ENCODE results near the gene ACSL6. TPM values are rescaled to one million over a fixed set of nuclear protein-coding genes. Genes with fewer than 3 reads are reported as not detected.

ACSL6 gene
- total RNA-seq, 1 experiment from 2014 or later = 1.4 TPM

DNA sequence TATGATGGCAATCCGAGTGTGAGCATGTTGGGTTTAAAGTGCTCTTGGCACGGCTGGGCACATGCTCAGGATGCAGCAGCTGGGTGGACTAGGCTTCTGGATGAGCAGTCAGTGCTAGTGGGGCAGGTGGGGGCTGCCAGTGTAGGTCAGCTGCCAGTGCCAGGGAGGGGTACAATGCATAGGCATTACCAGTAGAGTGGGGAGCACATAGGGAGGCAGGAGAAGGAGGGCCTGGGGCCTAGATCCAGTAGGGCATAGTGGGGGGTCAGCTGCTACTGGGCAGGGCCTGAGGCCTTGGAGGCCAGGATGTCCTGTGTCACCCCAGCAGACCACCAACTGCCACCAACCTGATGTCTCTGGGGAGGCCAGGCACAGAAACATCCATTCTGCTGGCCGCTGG lies 24.2 kb downstream of the ACSL6 start:
- ChIA-PET CTCF (interaction anchor here (0.7 kb wide), 1 partner anchor 660 kb away, joined by 3 read pairs; no protein-coding TSS in a partner anchor), POLR2A (no interaction called here)
- H3K9me3 ChIP-seq = no peaks in the 10 kb centered on the region
- Mint-ChIP-seq H3K36me3 (ENCODE audit: insufficient read depth, unreplicated experiment) (no peaks in the 10 kb centered on the region), H3K4me3 (ENCODE audit: unreplicated experiment) (no peak overlapping the region), H3K27me3 (ENCODE audit: insufficient read depth, unreplicated experiment) (peaks cover 3% of the 10 kb centered on the region), H3K27ac (ENCODE audit: unreplicated experiment) (no peak overlapping the region), H3K4me1 (ENCODE audit: low read depth, unreplicated experiment) (no peaks in the 10 kb centered on the region), H3K9me3 (ENCODE audit: unreplicated experiment) (no peaks in the 10 kb centered on the region)
- BruUV-seq (replicated peaks) = no TSS peak
- no peaks in the 10 kb centered on the region for H3K4me1 ChIP-seq
- no peaks in the 10 kb centered on the region for H3K36me3 ChIP-seq (ENCODE audit: control insufficient read depth, insufficient read depth, low read length)
- H3K4me3 ChIP-seq (ENCODE audit: low read depth, low read length) = no peak overlapping the region
- intact Hi-C loops (cut with micrococcal nuclease; ENCODE audit: unreplicated experiment) = no loop called here
- H3K27me3 ChIP-seq (replicated peaks; ENCODE audit: control insufficient read depth, insufficient read depth, low read length) = 0 out of 2 replicates have a peak, but pooled peaks cover 2% of the 10 kb centered on the region
- TF ChIP-seq, protein P1, sequence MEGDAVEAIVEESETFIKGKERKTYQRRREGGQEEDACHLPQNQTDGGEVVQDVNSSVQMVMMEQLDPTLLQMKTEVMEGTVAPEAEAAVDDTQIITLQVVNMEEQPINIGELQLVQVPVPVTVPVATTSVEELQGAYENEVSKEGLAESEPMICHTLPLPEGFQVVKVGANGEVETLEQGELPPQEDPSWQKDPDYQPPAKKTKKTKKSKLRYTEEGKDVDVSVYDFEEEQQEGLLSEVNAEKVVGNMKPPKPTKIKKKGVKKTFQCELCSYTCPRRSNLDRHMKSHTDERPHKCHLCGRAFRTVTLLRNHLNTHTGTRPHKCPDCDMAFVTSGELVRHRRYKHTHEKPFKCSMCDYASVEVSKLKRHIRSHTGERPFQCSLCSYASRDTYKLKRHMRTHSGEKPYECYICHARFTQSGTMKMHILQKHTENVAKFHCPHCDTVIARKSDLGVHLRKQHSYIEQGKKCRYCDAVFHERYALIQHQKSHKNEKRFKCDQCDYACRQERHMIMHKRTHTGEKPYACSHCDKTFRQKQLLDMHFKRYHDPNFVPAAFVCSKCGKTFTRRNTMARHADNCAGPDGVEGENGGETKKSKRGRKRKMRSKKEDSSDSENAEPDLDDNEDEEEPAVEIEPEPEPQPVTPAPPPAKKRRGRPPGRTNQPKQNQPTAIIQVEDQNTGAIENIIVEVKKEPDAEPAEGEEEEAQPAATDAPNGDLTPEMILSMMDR (IDR thresholded peaks at IDR 0.05; ENCODE audit: insufficient read depth in 1 of 2, low read depth in 1 of 2, low read length in 1 of 2, severe bottlenecking in 1 of 2, unreplicated experiment in 1 of 2) = no peak
- no peak for DNase-seq

DNA sequence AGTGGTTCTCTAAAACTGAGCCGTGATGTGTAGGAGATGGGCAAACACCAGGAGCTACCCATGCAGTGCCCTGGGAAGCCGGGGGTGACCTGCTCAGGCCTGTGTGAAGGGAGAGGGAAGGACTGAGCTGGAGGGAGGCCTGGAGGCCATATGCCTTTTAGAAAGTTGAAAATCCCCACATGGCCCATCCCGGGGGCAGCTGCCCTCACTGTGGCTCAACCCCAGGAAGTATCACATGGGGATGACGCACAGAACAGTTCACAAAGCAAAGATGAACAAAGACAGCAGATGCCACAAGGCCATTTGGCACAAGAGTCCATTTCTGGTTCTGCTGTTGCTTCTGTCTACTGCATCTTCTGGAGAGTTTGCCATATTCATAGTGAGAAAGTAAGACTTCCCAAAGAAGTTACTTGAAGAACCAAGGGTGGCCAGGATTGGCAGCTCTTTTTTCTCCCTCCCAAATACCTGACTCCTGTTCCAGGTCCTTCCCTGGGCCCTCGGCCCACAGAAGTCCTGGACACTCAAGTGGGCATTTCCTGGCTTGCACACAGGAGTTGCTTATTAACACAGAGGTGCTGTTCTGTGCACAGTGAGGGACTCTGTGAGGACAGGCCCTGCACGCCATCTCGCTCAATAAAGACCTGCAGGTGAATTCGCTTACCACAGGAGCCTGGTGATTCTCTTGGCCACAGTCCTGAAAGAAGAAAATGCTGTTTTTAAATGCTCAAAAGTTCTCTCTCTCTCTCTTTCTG lies 25.1 kb downstream of the ACSL6 start:
- Mint-ChIP-seq H3K27ac (ENCODE audit: unreplicated experiment) (no peak overlapping the region), H3K27me3 (ENCODE audit: insufficient read depth, unreplicated experiment) (peaks cover 3% of the 10 kb centered on the region), H3K36me3 (ENCODE audit: insufficient read depth, unreplicated experiment) (no peaks in the 10 kb centered on the region), H3K4me3 (ENCODE audit: unreplicated experiment) (no peak overlapping the region), H3K9me3 (ENCODE audit: unreplicated experiment) (no peaks in the 10 kb centered on the region), H3K4me1 (ENCODE audit: low read depth, unreplicated experiment) (no peaks in the 10 kb centered on the region)
- TF ChIP-seq, protein P1 (IDR thresholded peaks at IDR 0.05; ENCODE audit: insufficient read depth in 1 of 2, low read depth in 1 of 2, low read length in 1 of 2, severe bottlenecking in 1 of 2, unreplicated experiment in 1 of 2) = no peak
- POLR2A ChIA-PET = no interaction called here
- intact Hi-C loops (cut with micrococcal nuclease; ENCODE audit: unreplicated experiment) = no loop called here
- Histone ChIP-seq H3K9me3 (no peaks in the 10 kb centered on the region), H3K4me1 (no peaks in the 10 kb centered on the region), H3K36me3 (ENCODE audit: control insufficient read depth, insufficient read depth, low read length) (no peaks in the 10 kb centered on the region), H3K4me3 (ENCODE audit: low read depth, low read length) (no peak overlapping the region), H3K27me3 (replicated peaks; ENCODE audit: control insufficient read depth, insufficient read depth, low read length) (0 out of 2 replicates have a peak, but pooled peaks cover 2% of the 10 kb centered on the region)
- CTCF ChIA-PET = interaction anchor here (0.7 kb wide), 1 partner anchor 661 kb away, joined by 3 read pairs; no protein-coding TSS in a partner anchor
- no TSS peak for BruUV-seq (replicated peaks)
- no peak for DNase-seq

DNA sequence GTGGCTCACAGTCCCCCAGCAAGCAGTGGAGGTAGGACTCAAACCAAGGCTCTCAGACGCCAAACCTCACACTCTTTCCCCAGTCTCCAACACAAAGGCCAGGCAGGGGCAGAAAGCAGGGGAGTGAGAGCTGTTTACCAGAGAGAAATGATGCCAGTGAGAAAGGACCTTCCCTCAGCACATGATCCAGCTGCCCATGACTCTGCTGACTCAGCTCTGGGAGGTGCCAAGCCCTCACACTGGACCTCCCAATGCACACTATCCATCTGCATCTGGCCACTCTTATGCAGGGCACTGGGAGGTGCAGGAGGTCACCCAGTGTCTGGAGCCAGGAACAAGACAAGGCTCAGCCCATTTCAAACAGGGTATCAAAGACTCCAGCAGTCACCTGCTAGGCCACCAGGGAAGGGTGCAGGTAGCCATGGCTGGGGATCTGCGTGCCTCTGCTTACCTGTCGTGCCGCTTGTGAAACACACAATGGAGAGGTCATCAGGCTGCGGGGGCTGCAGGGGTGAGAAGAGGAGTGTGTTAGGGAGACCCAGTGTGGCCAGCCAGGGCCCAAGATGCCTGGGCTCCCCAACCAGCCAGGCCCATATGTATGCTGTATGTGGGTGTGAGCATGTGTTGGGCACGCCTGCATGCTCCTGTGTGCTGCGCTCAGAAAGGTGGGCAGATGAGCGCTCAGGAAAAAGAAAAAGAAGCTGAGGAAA lies 26.3 kb downstream of the ACSL6 start:
- intact Hi-C loops (cut with micrococcal nuclease; ENCODE audit: unreplicated experiment) = no loop called here
- DNase-seq = no peak
- Mint-ChIP-seq H3K9me3 (ENCODE audit: unreplicated experiment) (no peaks in the 10 kb centered on the region), H3K27me3 (ENCODE audit: insufficient read depth, unreplicated experiment) (peaks cover 6% of the 10 kb centered on the region), H3K27ac (ENCODE audit: unreplicated experiment) (no peak overlapping the region), H3K4me3 (ENCODE audit: unreplicated experiment) (no peak overlapping the region), H3K4me1 (ENCODE audit: low read depth, unreplicated experiment) (no peaks in the 10 kb centered on the region), H3K36me3 (ENCODE audit: insufficient read depth, unreplicated experiment) (no peaks in the 10 kb centered on the region)
- no peaks in the 10 kb centered on the region for H3K36me3 ChIP-seq (ENCODE audit: control insufficient read depth, insufficient read depth, low read length)
- no peak overlapping the region for H3K4me3 ChIP-seq (ENCODE audit: low read depth, low read length)
- no peaks in the 10 kb centered on the region for H3K4me1 ChIP-seq
- no TSS peak for BruUV-seq (replicated peaks)
- CTCF ChIA-PET = no interaction called here
- H3K9me3 ChIP-seq = no peaks in the 10 kb centered on the region
- POLR2A ChIA-PET = no interaction called here
- TF ChIP-seq, protein P1 (IDR thresholded peaks at IDR 0.05; ENCODE audit: insufficient read depth in 1 of 2, low read depth in 1 of 2, low read length in 1 of 2, severe bottlenecking in 1 of 2, unreplicated experiment in 1 of 2) = no peak
- H3K27me3 ChIP-seq (replicated peaks; ENCODE audit: control insufficient read depth, insufficient read depth, low read length) = 0 out of 2 replicates have a peak, but pooled peaks cover 2% of the 10 kb centered on the region
